ENCODE results near the gene SLC6A6.

Gene SLC6A6

GRCh38 chr3:14414846-14415464, 12.5 kb downstream of the SLC6A6 start:
- FAIRE-seq (no peak), DNase-seq (ENCODE audit: extremely low spot score, insufficient read length, low read depth) (no peak)

GRCh38 chr3:14415501-14415900, 13.1 kb downstream of the SLC6A6 start:
- FAIRE-seq, result no peak
- DNase-seq (ENCODE audit: extremely low spot score, insufficient read length, low read depth), result no peak

- no peak for FAIRE-seq
These were observed 14.0 kb downstream of the SLC6A6 start for GRCh38 chr3:14416453-14416852.

GRCh38 chr3:14418296-14419250, 16.2 kb downstream of the SLC6A6 start:
- DNase-seq (ENCODE audit: extremely low spot score, insufficient read length, low read depth) (no peak), FAIRE-seq (no peak)

More at GRCh38 chr3:14416453-14416852, 14.0 kb downstream of the SLC6A6 start:
- DNase-seq (ENCODE audit: extremely low spot score, insufficient read length, low read depth), result no peak

GRCh38 chr3:14422016-14422963, 19.9 kb downstream of the SLC6A6 start:
- DNase-seq (ENCODE audit: extremely low spot score, insufficient read length, low read depth) (no peak), FAIRE-seq (no peak)

- DNase-seq (ENCODE audit: extremely low spot score, insufficient read length, low read depth), result no peak
- FAIRE-seq, result no peak
These were observed 20.9 kb downstream of the SLC6A6 start for GRCh38 chr3:14423197-14423743.

- DNase-seq (ENCODE audit: extremely low spot score, insufficient read length, low read depth), result no peak
- FAIRE-seq, result no peak
These were observed 21.6 kb downstream of the SLC6A6 start for GRCh38 chr3:14423963-14424362.

- no peak for FAIRE-seq
- no peak for DNase-seq (ENCODE audit: extremely low spot score, insufficient read length, low read depth)
These were observed 22.5 kb downstream of the SLC6A6 start for GRCh38 chr3:14424711-14425580.

- DNase-seq (ENCODE audit: extremely low spot score, insufficient read length, low read depth), result peak; percentile 54
- FAIRE-seq, result peak; percentile 76
These were observed 23.3 kb downstream of the SLC6A6 start for GRCh38 chr3:14425581-14426304.

- no peak for FAIRE-seq
- DNase-seq (ENCODE audit: extremely low spot score, insufficient read length, low read depth), result no peak
These were observed 23.9 kb downstream of the SLC6A6 start for GRCh38 chr3:14426305-14426620.

GRCh38 chr3:14428087-14429033, 26.0 kb downstream of the SLC6A6 start:
- FAIRE-seq, result no peak
- no peak for DNase-seq (ENCODE audit: extremely low spot score, insufficient read length, low read depth)

- DNase-seq (ENCODE audit: extremely low spot score, insufficient read length, low read depth), result no peak
- no peak for FAIRE-seq
These were observed 26.8 kb downstream of the SLC6A6 start for GRCh38 chr3:14429237-14429636.

- FAIRE-seq (no peak), DNase-seq (ENCODE audit: extremely low spot score, insufficient read length, low read depth) (no peak)
These were observed 27.2 kb downstream of the SLC6A6 start for GRCh38 chr3:14429640-14430039.

GRCh38 chr3:14430053-14430452, 27.6 kb downstream of the SLC6A6 start:
- no peak for FAIRE-seq
- no peak for DNase-seq (ENCODE audit: extremely low spot score, insufficient read length, low read depth)

- no peak for FAIRE-seq
- DNase-seq (ENCODE audit: extremely low spot score, insufficient read length, low read depth), result no peak
These were observed 28.5 kb downstream of the SLC6A6 start for GRCh38 chr3:14430706-14431451.

- no peak for DNase-seq (ENCODE audit: extremely low spot score, insufficient read length, low read depth)
- no peak for FAIRE-seq
These were observed 29.1 kb downstream of the SLC6A6 start for GRCh38 chr3:14431452-14431916.

Data from GM18507 (cell line).